ENCODE measurements around the gene APPBP2. TPM values are rescaled to one million over a fixed set of nuclear protein-coding genes. Genes with fewer than 3 reads are reported as not detected.
"Not testable (repeated sequence)": the region's sequence is repeated elsewhere in the genome, so short reads cannot be mapped to it uniquely, and the experiment has no call there.

APPBP2 gene
- total RNA-seq, 1 donor from 2014 or later: 8.6 TPM

- intact Hi-C loops (cut with DNase I): no loop called here
- Histone ChIP-seq H3K27ac (no peak overlapping the region), H3K4me1 (no peaks in the 10 kb centered on the region), H3K27me3 (no peaks in the 10 kb centered on the region), H3K9me3 (no peaks in the 10 kb centered on the region), H3K4me3 (no peak overlapping the region), H3K36me3 (peaks cover 50 to 83% of the 10 kb centered on the region in 2 donors)
- no peak for TF ChIP-seq CTCF (IDR thresholded peaks at IDR 0.05)
- no peak for DNase-seq (ENCODE audit: low spot score in 2 of 2)
These were observed 32.2 kb downstream of the APPBP2 start for GRCh38 chr17:60493847-60494321.

GRCh38 chr17:60491771-60492170 is 34.3 kb downstream of the APPBP2 start:
- Histone ChIP-seq H3K36me3 (peaks cover 49 to 85% of the 10 kb centered on the region in 2 donors), H3K27ac (no peak overlapping the region), H3K4me1 (no peaks in the 10 kb centered on the region), H3K4me3 (no peak overlapping the region), H3K27me3 (no peaks in the 10 kb centered on the region), H3K9me3 (no peaks in the 10 kb centered on the region)
- TF ChIP-seq CTCF (IDR thresholded peaks at IDR 0.05): no peak
- intact Hi-C loops (cut with DNase I): no loop called here
- DNase-seq (ENCODE audit: low spot score in 2 of 2): no peak

- DNase-seq (ENCODE audit: low spot score in 2 of 2); H3K27me3 ChIP-seq; H3K9me3 ChIP-seq; H3K4me3 ChIP-seq; H3K27ac ChIP-seq; intact Hi-C loops (cut with DNase I); H3K4me1 ChIP-seq: not testable (repeated sequence)
- H3K36me3 ChIP-seq: peaks cover 49 to 79% of the 10 kb centered on the region in 2 donors
These were observed 35.4 kb downstream of the APPBP2 start for GRCh38 chr17:60490594-60490993.

GRCh38 chr17:60481604-60482003 is 44.4 kb downstream of the APPBP2 start:
- H3K27ac ChIP-seq: no peak overlapping the region
- H3K4me3 ChIP-seq: no peak overlapping the region
- intact Hi-C loops (cut with DNase I): no loop called here
- H3K4me1 ChIP-seq: no peaks in the 10 kb centered on the region
- peaks cover 2 to 4% of the 10 kb centered on the region in 2 donors for H3K36me3 ChIP-seq
- H3K27me3 ChIP-seq: no peaks in the 10 kb centered on the region
- TF ChIP-seq CTCF (IDR thresholded peaks at IDR 0.05): no peak
- no peak for DNase-seq (ENCODE audit: low spot score in 2 of 2)
- H3K9me3 ChIP-seq: peaks cover 0 to 4% of the 10 kb centered on the region in 2 donors

GRCh38 chr17:60473788-60474187 is 52.3 kb downstream of the APPBP2 start:
- Histone ChIP-seq H3K4me1 (peaks cover 4 to 13% of the 10 kb centered on the region in 2 donors), H3K27me3 (no peaks in the 10 kb centered on the region), H3K27ac (no peak overlapping the region), H3K36me3 (peaks cover 0 to 15% of the 10 kb centered on the region in 2 donors), H3K9me3 (no peaks in the 10 kb centered on the region), H3K4me3 (no peak overlapping the region)
- DNase-seq (ENCODE audit: low spot score in 2 of 2): no peak
- TF ChIP-seq CTCF (IDR thresholded peaks at IDR 0.05): no peak
- intact Hi-C loops (cut with DNase I): no loop called here

- no peaks in the 10 kb centered on the region for H3K27me3 ChIP-seq
- intact Hi-C loops (cut with DNase I): no loop called here
- peaks cover 4 to 23% of the 10 kb centered on the region in 2 donors for H3K4me1 ChIP-seq
- H3K4me3 ChIP-seq: no peak overlapping the region
- H3K27ac ChIP-seq: no peak overlapping the region
- DNase-seq (ENCODE audit: low spot score in 2 of 2): no peak
- no peaks in the 10 kb centered on the region for H3K9me3 ChIP-seq
- peaks cover 0 to 11% of the 10 kb centered on the region in 2 donors for H3K36me3 ChIP-seq
- no peak for TF ChIP-seq CTCF (IDR thresholded peaks at IDR 0.05)
These were observed 53.6 kb downstream of the APPBP2 start for GRCh38 chr17:60472449-60472848.
